SU-DHL-6 (cell line): ENCODE measurements around the gene SLC6A4.

Experiments used
- EZH2phosphoT487 ChIP-seq: fragments of 200-600 bp; sonication (generic), shearing (Covaris generic); conservative IDR thresholded peaks from 2 replicates; pipeline ENCODE4 v1.6.1; 2018; ENCODE audit warnings: mild to moderate bottlenecking, antibody characterized with exemption, low read length, moderate library complexity, mixed read lengths
- TF ChIP-seq, protein P1 (sequence below): fragments of 200-600 bp; sonication (generic); IDR thresholded peaks from one replicate; pipeline ENCODE4 v1.5.1; 2017; ENCODE audit warnings: antibody characterized with exemption, mild to moderate bottlenecking, low read length, moderate library complexity; ENCODE audit not compliant: insufficient read depth, poor library complexity, severe bottlenecking

DNA sequence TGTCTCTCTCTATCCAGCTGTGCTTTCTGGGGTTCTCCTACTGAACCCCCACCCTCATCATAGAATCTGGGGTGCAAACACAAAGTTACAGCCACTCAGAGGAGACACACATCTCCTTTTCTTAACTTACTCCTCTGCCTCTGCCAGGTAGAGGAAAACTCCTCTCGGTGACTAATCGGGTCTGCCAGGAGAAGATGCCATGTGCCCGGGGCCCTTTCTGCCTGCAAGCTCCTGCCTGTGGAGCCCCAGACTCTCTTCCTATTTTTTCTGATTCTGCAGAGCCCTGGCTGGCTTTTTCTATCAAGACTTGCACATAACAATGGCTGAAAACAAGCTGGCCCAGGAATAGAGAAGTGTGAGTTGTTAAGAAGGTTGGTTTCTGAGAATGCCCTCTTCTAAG, 10.4 kb downstream of the SLC6A4 start:
- TF ChIP-seq, protein P1, sequence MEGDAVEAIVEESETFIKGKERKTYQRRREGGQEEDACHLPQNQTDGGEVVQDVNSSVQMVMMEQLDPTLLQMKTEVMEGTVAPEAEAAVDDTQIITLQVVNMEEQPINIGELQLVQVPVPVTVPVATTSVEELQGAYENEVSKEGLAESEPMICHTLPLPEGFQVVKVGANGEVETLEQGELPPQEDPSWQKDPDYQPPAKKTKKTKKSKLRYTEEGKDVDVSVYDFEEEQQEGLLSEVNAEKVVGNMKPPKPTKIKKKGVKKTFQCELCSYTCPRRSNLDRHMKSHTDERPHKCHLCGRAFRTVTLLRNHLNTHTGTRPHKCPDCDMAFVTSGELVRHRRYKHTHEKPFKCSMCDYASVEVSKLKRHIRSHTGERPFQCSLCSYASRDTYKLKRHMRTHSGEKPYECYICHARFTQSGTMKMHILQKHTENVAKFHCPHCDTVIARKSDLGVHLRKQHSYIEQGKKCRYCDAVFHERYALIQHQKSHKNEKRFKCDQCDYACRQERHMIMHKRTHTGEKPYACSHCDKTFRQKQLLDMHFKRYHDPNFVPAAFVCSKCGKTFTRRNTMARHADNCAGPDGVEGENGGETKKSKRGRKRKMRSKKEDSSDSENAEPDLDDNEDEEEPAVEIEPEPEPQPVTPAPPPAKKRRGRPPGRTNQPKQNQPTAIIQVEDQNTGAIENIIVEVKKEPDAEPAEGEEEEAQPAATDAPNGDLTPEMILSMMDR, result no peak
- no peak for TF ChIP-seq EZH2phosphoT487
